ENCODE data around the gene ASAH2B. TPM values are rescaled to one million over a fixed set of nuclear protein-coding genes. Genes with fewer than 3 reads are reported as not detected.

Gene ASAH2B
- total and polyA plus RNA-seq, 2 of the 13 experiments (the other 11 are each of a cell fraction or from before 2014, with no cell fraction given): 4.2 to 4.6 TPM

DNA sequence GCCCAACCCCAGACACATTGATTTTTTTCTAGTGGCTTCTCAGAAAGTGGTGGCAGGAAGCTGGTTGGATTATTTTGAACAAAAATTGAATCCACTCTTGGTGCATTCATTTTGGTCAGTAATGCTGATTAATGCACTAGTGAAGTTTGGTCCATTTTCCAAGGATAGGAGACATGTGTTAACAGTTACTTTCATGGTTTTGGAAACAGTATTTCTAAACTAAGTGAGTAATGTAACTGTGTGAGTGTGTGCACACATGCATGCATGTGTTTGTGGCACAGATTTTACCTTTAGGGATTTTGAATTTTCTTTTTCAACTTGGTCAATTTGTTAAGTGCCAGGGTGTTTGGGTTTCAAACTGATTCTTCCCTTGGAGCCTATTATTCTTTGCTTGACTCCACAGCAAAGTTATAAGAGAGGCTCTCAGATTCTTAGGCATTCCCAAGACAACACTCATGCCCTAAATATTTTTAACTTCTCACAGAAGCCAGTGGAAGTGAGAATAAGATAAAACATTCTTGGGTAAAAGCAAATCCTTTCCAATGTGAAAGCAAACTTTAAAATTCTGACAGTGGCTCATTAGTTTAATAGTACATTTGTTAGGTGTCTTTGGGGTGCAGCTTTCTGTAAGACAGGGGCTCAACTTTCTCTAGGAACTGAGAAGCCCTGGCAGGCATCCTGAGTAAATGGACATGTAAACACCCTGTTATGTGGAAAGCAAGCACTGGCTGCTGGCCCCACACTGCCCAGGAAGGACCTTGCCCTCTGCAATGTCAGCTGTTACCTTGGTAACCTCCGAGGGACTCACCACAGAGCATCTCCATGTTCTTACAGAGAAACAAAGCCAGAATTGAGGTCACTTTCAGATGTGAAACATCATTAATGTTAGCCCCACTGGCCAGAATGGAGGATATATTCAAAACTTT is 68.4 kb downstream of the ASAH2B start (continued):
- TF ChIP-seq, protein P1, sequence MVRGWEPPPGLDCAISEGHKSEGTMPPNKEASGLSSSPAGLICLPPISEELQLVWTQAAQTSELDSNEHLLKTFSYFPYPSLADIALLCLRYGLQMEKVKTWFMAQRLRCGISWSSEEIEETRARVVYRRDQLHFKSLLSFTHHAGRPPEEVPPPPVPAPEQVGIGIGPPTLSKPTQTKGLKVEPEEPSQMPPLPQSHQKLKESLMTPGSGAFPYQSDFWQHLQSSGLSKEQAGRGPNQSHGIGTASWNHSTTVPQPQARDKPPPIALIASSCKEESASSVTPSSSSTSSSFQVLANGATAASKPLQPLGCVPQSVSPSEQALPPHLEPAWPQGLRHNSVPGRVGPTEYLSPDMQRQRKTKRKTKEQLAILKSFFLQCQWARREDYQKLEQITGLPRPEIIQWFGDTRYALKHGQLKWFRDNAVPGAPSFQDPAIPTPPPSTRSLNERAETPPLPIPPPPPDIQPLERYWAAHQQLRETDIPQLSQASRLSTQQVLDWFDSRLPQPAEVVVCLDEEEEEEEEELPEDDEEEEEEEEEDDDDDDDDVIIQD (CRISPR knock-in tag; IDR thresholded peaks at IDR 0.05; ENCODE audit: low read depth): peak; percentile 53; the same call in 1 of the 2 replicates
- TF ChIP-seq RFX5 (IDR thresholded peaks at IDR 0.05; ENCODE audit: low read depth, low read length): peak; percentile 96
- peak; percentile 64; the same call in 1 of the 2 replicates for TF ChIP-seq FOXJ3 (CRISPR knock-in tag; IDR thresholded peaks at IDR 0.05; ENCODE audit: borderline replicate concordance)
- TF ChIP-seq SOX5 (CRISPR knock-in tag; IDR thresholded peaks at IDR 0.05; ENCODE audit: borderline replicate concordance): 0 out of 2 replicates have a peak, but pooled peaks have one; percentile 42
- TF ChIP-seq, protein P2, sequence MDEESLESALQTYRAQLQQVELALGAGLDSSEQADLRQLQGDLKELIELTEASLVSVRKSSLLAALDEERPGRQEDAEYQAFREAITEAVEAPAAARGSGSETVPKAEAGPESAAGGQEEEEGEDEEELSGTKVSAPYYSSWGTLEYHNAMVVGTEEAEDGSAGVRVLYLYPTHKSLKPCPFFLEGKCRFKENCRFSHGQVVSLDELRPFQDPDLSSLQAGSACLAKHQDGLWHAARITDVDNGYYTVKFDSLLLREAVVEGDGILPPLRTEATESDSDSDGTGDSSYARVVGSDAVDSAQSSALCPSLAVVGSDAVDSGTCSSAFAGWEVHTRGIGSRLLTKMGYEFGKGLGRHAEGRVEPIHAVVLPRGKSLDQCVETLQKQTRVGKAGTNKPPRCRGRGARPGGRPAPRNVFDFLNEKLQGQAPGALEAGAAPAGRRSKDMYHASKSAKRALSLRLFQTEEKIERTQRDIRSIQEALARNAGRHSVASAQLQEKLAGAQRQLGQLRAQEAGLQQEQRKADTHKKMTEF (CRISPR knock-in tag; IDR thresholded peaks at IDR 0.05): 0 out of 2 replicates have a peak, but pooled peaks have one; percentile 34
- peak; percentile 39; the same call in 1 of the 2 replicates for TF ChIP-seq POGZ (CRISPR knock-in tag; IDR thresholded peaks at IDR 0.05)
- peak; percentile 41; the same call in 1 of the 2 replicates for TF ChIP-seq SIN3A (IDR thresholded peaks at IDR 0.05; ENCODE audit: borderline replicate concordance, low read depth, low read length)
- TF ChIP-seq, protein P3, sequence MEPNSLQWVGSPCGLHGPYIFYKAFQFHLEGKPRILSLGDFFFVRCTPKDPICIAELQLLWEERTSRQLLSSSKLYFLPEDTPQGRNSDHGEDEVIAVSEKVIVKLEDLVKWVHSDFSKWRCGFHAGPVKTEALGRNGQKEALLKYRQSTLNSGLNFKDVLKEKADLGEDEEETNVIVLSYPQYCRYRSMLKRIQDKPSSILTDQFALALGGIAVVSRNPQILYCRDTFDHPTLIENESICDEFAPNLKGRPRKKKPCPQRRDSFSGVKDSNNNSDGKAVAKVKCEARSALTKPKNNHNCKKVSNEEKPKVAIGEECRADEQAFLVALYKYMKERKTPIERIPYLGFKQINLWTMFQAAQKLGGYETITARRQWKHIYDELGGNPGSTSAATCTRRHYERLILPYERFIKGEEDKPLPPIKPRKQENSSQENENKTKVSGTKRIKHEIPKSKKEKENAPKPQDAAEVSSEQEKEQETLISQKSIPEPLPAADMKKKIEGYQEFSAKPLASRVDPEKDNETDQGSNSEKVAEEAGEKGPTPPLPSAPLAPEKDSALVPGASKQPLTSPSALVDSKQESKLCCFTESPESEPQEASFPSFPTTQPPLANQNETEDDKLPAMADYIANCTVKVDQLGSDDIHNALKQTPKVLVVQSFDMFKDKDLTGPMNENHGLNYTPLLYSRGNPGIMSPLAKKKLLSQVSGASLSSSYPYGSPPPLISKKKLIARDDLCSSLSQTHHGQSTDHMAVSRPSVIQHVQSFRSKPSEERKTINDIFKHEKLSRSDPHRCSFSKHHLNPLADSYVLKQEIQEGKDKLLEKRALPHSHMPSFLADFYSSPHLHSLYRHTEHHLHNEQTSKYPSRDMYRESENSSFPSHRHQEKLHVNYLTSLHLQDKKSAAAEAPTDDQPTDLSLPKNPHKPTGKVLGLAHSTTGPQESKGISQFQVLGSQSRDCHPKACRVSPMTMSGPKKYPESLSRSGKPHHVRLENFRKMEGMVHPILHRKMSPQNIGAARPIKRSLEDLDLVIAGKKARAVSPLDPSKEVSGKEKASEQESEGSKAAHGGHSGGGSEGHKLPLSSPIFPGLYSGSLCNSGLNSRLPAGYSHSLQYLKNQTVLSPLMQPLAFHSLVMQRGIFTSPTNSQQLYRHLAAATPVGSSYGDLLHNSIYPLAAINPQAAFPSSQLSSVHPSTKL (CRISPR knock-in tag; IDR thresholded peaks at IDR 0.05): peak; percentile 84
- TF ChIP-seq PCBP1 (IDR thresholded peaks at IDR 0.05; ENCODE audit: borderline replicate concordance, low read depth, low read length): no peak
- no peak for TF ChIP-seq ZNF780A (CRISPR knock-in tag; IDR thresholded peaks at IDR 0.05)
- peak; percentile 76 for TF ChIP-seq BCL6 (CRISPR knock-in tag; IDR thresholded peaks at IDR 0.05)
- no peak for TF ChIP-seq SOX13 (IDR thresholded peaks at IDR 0.05)
- peak in 1 of 2 experiments; percentile 25; a peak in 1 of 4 replicates for TF ChIP-seq SOX13 (CRISPR knock-in tag; conservative IDR thresholded peaks at IDR 0.05 in 1 of 2, IDR thresholded peaks at IDR 0.05 in 1 of 2)
- TF ChIP-seq SP140L (CRISPR knock-in tag; IDR thresholded peaks at IDR 0.05; ENCODE audit: borderline replicate concordance): no peak
- TF ChIP-seq MXI1 (IDR thresholded peaks at IDR 0.05; ENCODE audit: borderline replicate concordance, low read depth, low read length): peak; percentile 72; the same call in 2 of the 3 replicates
- no peak for TF ChIP-seq ZNF274 (CRISPR knock-in tag; IDR thresholded peaks at IDR 0.05)
- no peak for TF ChIP-seq ZNF781 (CRISPR knock-in tag; IDR thresholded peaks at IDR 0.05; ENCODE audit: borderline replicate concordance, not compliant biosample characterization)
- peak; percentile 82 for TF ChIP-seq SAP130 (CRISPR knock-in tag; IDR thresholded peaks at IDR 0.05; ENCODE audit: low read depth)
- TF ChIP-seq THAP11 (CRISPR knock-in tag; IDR thresholded peaks at IDR 0.05): 0 out of 2 replicates have a peak, but pooled peaks have one; percentile 25

Data from HepG2 (cell line).